ENCODE results near the gene RFFL.
"Not testable (repeated sequence)": the region's sequence is repeated elsewhere in the genome, so short reads cannot be mapped to it uniquely, and the experiment has no call there.

The RFFL gene

GRCh38 chr17:35048685-35049379 lies 14.7 kb downstream of the RFFL start:
- no peak for TF ChIP-seq CTCF (IDR thresholded peaks at IDR 0.05; ENCODE audit: insufficient read depth, missing control alignments)

GRCh38 chr17:35046740-35047283 lies 16.7 kb downstream of the RFFL start:
- TF ChIP-seq CTCF (IDR thresholded peaks at IDR 0.05; ENCODE audit: insufficient read depth, missing control alignments): no peak
- FAIRE-seq: peak; percentile 67
- DNase-seq (ENCODE audit: insufficient read length, low spot score): peak; percentile 33

More at GRCh38 chr17:35048685-35049379, 14.7 kb downstream of the RFFL start:
- DNase-seq (ENCODE audit: insufficient read length, low spot score) (no peak), FAIRE-seq (no peak)

- FAIRE-seq: no peak
- DNase-seq (ENCODE audit: insufficient read length, low spot score): no peak
These were observed 17.3 kb downstream of the RFFL start for GRCh38 chr17:35046245-35046644.

GRCh38 chr17:35045458-35045979 lies 18.0 kb downstream of the RFFL start:
- not testable (repeated sequence) for DNase-seq (ENCODE audit: insufficient read length, low spot score); FAIRE-seq

More at GRCh38 chr17:35046245-35046644, 17.3 kb downstream of the RFFL start:
- no peak for TF ChIP-seq CTCF (IDR thresholded peaks at IDR 0.05; ENCODE audit: insufficient read depth, missing control alignments)

GRCh38 chr17:35044181-35044580 lies 19.3 kb downstream of the RFFL start:
- no peak for TF ChIP-seq CTCF (IDR thresholded peaks at IDR 0.05; ENCODE audit: insufficient read depth, missing control alignments)
- FAIRE-seq (no peak), DNase-seq (ENCODE audit: insufficient read length, low spot score) (no peak)

- DNase-seq (ENCODE audit: insufficient read length, low spot score): no peak
- FAIRE-seq: no peak
- no peak for TF ChIP-seq CTCF (IDR thresholded peaks at IDR 0.05; ENCODE audit: insufficient read depth, missing control alignments)
These were observed 22.1 kb downstream of the RFFL start for GRCh38 chr17:35041390-35041789.

GRCh38 chr17:35038453-35038852 lies 25.1 kb downstream of the RFFL start:
- no peak for TF ChIP-seq CTCF (IDR thresholded peaks at IDR 0.05; ENCODE audit: insufficient read depth, missing control alignments)
- FAIRE-seq (no peak), DNase-seq (ENCODE audit: insufficient read length, low spot score) (no peak)

All from D721Med (cell line).